ENCODE measurements around the gene PTCH2.
A peak's percentile ranks its signal among the peaks of the same experiment; 100 is the strongest.

Gene PTCH2

GRCh38 chr1:44787506-44787905 is 55.5 kb downstream of the PTCH2 start:
- TF ChIP-seq TCF4 (CRISPR knock-in tag; IDR thresholded peaks at IDR 0.05; ENCODE audit: borderline replicate concordance) (no peak), ZNF8 (CRISPR knock-in tag; IDR thresholded peaks at IDR 0.05) (no peak), RARB (CRISPR knock-in tag; IDR thresholded peaks at IDR 0.05) (no peak), ISL1 (CRISPR knock-in tag; IDR thresholded peaks at IDR 0.05) (no peak), ZC3H10 (CRISPR knock-in tag; IDR thresholded peaks at IDR 0.05) (no peak)
- ATAC-seq, result no peak

GRCh38 chr1:44786841-44787426 is 56.1 kb downstream of the PTCH2 start:
- no peak for TF ChIP-seq TCF4 (CRISPR knock-in tag; IDR thresholded peaks at IDR 0.05; ENCODE audit: borderline replicate concordance)
- no peak for TF ChIP-seq CREB5 (CRISPR knock-in tag; IDR thresholded peaks at IDR 0.05; ENCODE audit: low read depth)
- TF ChIP-seq ZNF565 (CRISPR knock-in tag; conservative IDR thresholded peaks at IDR 0.05; ENCODE audit: low read depth), result no peak
- no peak for TF ChIP-seq ISL1 (CRISPR knock-in tag; IDR thresholded peaks at IDR 0.05)
- no peak for TF ChIP-seq SNAI2 (CRISPR knock-in tag; IDR thresholded peaks at IDR 0.05)
- TF ChIP-seq RARB (CRISPR knock-in tag; IDR thresholded peaks at IDR 0.05), result no peak
- no peak for ATAC-seq

GRCh38 chr1:44786138-44786840 is 56.8 kb downstream of the PTCH2 start:
- peak; percentile 62 for ATAC-seq
- TF ChIP-seq ZC3H10 (CRISPR knock-in tag; IDR thresholded peaks at IDR 0.05), result no peak
- TF ChIP-seq TCF4 (CRISPR knock-in tag; IDR thresholded peaks at IDR 0.05; ENCODE audit: borderline replicate concordance), result no peak
- TF ChIP-seq PATZ1 (CRISPR knock-in tag; IDR thresholded peaks at IDR 0.05; ENCODE audit: borderline replicate concordance), result no peak
- TF ChIP-seq CSDC2 (CRISPR knock-in tag; IDR thresholded peaks at IDR 0.05), result no peak
- TF ChIP-seq ZNF565 (CRISPR knock-in tag; conservative IDR thresholded peaks at IDR 0.05; ENCODE audit: low read depth), result no peak
- TF ChIP-seq RARB (CRISPR knock-in tag; IDR thresholded peaks at IDR 0.05), result no peak
- no peak for TF ChIP-seq POU6F1 (CRISPR knock-in tag; IDR thresholded peaks at IDR 0.05; ENCODE audit: borderline replicate concordance, low read depth)
- no peak for TF ChIP-seq ISL1 (CRISPR knock-in tag; IDR thresholded peaks at IDR 0.05)
- TF ChIP-seq TOX (CRISPR knock-in tag; IDR thresholded peaks at IDR 0.05; ENCODE audit: borderline replicate concordance), result no peak
- no peak for TF ChIP-seq SNAI2 (CRISPR knock-in tag; IDR thresholded peaks at IDR 0.05)
- no peak for TF ChIP-seq CSRNP3 (CRISPR knock-in tag; IDR thresholded peaks at IDR 0.05)
- no peak for TF ChIP-seq ZFP3 (CRISPR knock-in tag; IDR thresholded peaks at IDR 0.05)
- no peak for TF ChIP-seq GLIS3 (CRISPR knock-in tag; IDR thresholded peaks at IDR 0.05)

GRCh38 chr1:44785501-44786137 is 57.4 kb downstream of the PTCH2 start:
- no peak for ATAC-seq
- TF ChIP-seq POU6F1 (CRISPR knock-in tag; IDR thresholded peaks at IDR 0.05; ENCODE audit: borderline replicate concordance, low read depth), result no peak
- TF ChIP-seq ZFP30 (CRISPR knock-in tag; IDR thresholded peaks at IDR 0.05), result no peak
- no peak for TF ChIP-seq ZNF8 (CRISPR knock-in tag; IDR thresholded peaks at IDR 0.05)
- no peak for TF ChIP-seq ESRRG (CRISPR knock-in tag; IDR thresholded peaks at IDR 0.05)
- no peak for TF ChIP-seq BACH2 (CRISPR knock-in tag; IDR thresholded peaks at IDR 0.05; ENCODE audit: borderline replicate concordance)
- no peak for TF ChIP-seq CSRNP3 (CRISPR knock-in tag; IDR thresholded peaks at IDR 0.05)
- no peak for TF ChIP-seq PPARA (CRISPR knock-in tag; IDR thresholded peaks at IDR 0.05; ENCODE audit: borderline replicate concordance)
- TF ChIP-seq GLIS3 (CRISPR knock-in tag; IDR thresholded peaks at IDR 0.05), result no peak
- TF ChIP-seq ZNF70 (CRISPR knock-in tag; IDR thresholded peaks at IDR 0.05), result no peak
- TF ChIP-seq ZFP3 (CRISPR knock-in tag; IDR thresholded peaks at IDR 0.05), result no peak
- TF ChIP-seq CREB5 (CRISPR knock-in tag; IDR thresholded peaks at IDR 0.05; ENCODE audit: low read depth), result no peak
- no peak for TF ChIP-seq OSR1 (CRISPR knock-in tag; IDR thresholded peaks at IDR 0.05)
- no peak for TF ChIP-seq SNAI2 (CRISPR knock-in tag; IDR thresholded peaks at IDR 0.05)
